SIG-M5 (cell line): ENCODE data around the gene RARRES2.

Experiments
- DNase-seq: peaks from one replicate; lab custom pipeline; 2025; lab: John Stamatoyannopoulos, UW

The RARRES2 gene

GRCh38 chr7:150376560-150376959 lies 35.1 kb upstream of the RARRES2 start:
- no peak for DNase-seq

- DNase-seq: no peak
These were observed 34.5 kb upstream of the RARRES2 start for GRCh38 chr7:150375662-150376521.

GRCh38 chr7:150374472-150374871 lies 33.0 kb upstream of the RARRES2 start:
- DNase-seq: no peak

- DNase-seq: no peak
These were observed 32.6 kb upstream of the RARRES2 start for GRCh38 chr7:150374026-150374425.

- no peak for DNase-seq
These were observed 31.8 kb upstream of the RARRES2 start for GRCh38 chr7:150373049-150373801.

GRCh38 chr7:150372271-150373048 lies 31.0 kb upstream of the RARRES2 start:
- DNase-seq: no peak

GRCh38 chr7:150371996-150372270 lies 30.5 kb upstream of the RARRES2 start:
- DNase-seq: no peak

GRCh38 chr7:150371131-150371995 lies 29.9 kb upstream of the RARRES2 start:
- no peak for DNase-seq

GRCh38 chr7:150370612-150371071 lies 29.2 kb upstream of the RARRES2 start:
- no peak for DNase-seq

GRCh38 chr7:150369748-150370501 lies 28.5 kb upstream of the RARRES2 start:
- DNase-seq: no peak

- no peak for DNase-seq
These were observed 27.7 kb upstream of the RARRES2 start for GRCh38 chr7:150368884-150369747.

- no peak for DNase-seq
These were observed 26.9 kb upstream of the RARRES2 start, which contains the start of gene REPIN1 for GRCh38 chr7:150368096-150368883. REPIN1 (plus strand) TSS chr7:150368822; CDS start chr7:150369712, 890 bp downstream.

- no peak for DNase-seq
These were observed 26.3 kb upstream of the RARRES2 start for GRCh38 chr7:150367677-150368095.

- peak; percentile 84 for DNase-seq
These were observed 24.4 kb upstream of the RARRES2 start for GRCh38 chr7:150365673-150366398.

GRCh38 chr7:150365194-150365593 lies 23.8 kb upstream of the RARRES2 start:
- no peak for DNase-seq

- peak; percentile 81 for DNase-seq
These were observed 22.4 kb upstream of the RARRES2 start for GRCh38 chr7:150363872-150364271.

GRCh38 chr7:150363370-150363769 lies 21.9 kb upstream of the RARRES2 start:
- no peak for DNase-seq
